Anterior cingulate cortex (tissue), 58 donors: ENCODE results near the gene C2CD4C.
"Not testable (repeated sequence)": the region's sequence is repeated elsewhere in the genome, so short reads cannot be mapped to it uniquely, and the experiment has no call there.

ENCODE experiments used
- DNase-seq, 58 donors: peaks; one replicate each; lab custom pipeline; 2025; lab: John Stamatoyannopoulos, UW

C2CD4C gene, protein sequence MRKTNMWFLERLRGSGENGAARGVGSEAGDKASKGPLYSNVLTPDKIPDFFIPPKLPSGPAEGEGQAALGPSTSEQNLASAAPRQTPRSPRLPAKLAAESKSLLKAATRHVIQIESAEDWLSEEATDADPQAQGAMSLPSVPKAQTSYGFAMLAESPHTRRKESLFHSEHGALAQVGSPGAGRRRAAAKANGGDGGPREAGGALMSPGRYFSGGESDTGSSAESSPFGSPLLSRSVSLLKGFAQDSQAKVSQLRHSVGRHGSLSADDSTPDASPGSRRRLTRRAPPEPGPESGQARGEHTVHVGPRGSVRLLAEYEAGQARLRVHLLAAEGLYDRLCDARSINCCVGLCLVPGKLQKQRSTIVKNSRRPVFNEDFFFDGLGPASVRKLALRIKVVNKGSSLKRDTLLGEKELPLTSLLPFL

GRCh38 chr19:408902-409515 is at the start of gene C2CD4C:
Gene C2CD4C (minus strand): TSS chr19:409147. CDS start chr19:408361, 786 bp downstream.
- DNase-seq, result peak in 10 of 58 donors; percentile 11 to 61 (median 28)

- no peak for DNase-seq
Observed at GRCh38 chr19:458091-459042, 49.4 kb upstream of the C2CD4C start.

GRCh38 chr19:457636-458035 is 48.7 kb upstream of the C2CD4C start:
- DNase-seq, result no peak

GRCh38 chr19:456547-457110 is 47.7 kb upstream of the C2CD4C start:
- no peak for DNase-seq

GRCh38 chr19:455851-456546 is 47.1 kb upstream of the C2CD4C start:
- DNase-seq, result no peak

DNA sequence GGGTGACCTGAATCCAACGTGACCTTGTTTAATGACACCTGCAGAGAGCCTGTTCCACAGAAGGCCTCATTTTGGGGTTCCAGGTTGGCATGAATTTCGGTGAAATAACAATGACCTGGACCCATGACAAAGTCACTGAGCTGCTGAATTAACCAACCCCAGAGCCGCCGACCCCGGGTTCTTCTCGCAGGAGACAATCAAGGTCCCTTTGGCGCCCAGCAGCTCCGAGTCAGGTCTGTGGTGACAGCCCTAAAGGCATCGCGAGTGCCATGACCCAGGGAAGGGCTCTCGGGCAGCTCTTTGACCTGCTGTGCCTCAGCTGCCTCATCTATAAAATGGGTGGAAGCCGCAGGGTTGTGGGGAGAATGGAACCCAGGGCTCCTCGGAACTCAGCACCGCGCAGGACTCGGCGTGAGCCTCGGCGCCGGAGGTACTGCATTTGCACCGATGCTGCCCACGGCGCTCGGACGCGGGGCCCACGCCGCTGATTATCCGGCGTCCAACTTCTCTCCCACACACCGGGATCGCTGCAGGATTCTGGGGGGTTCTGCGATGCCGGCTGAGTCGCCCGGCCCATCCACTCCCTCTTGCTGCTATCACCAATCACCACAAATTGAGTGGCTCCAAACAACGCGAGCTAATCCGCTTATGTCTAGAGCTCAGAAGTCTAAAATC is 46.2 kb upstream of the C2CD4C start:
- DNase-seq, result no peak

GRCh38 chr19:453606-454005 is 44.7 kb upstream of the C2CD4C start:
- DNase-seq, result no peak

GRCh38 chr19:452829-453228 is 43.9 kb upstream of the C2CD4C start:
- DNase-seq, result no peak

DNA sequence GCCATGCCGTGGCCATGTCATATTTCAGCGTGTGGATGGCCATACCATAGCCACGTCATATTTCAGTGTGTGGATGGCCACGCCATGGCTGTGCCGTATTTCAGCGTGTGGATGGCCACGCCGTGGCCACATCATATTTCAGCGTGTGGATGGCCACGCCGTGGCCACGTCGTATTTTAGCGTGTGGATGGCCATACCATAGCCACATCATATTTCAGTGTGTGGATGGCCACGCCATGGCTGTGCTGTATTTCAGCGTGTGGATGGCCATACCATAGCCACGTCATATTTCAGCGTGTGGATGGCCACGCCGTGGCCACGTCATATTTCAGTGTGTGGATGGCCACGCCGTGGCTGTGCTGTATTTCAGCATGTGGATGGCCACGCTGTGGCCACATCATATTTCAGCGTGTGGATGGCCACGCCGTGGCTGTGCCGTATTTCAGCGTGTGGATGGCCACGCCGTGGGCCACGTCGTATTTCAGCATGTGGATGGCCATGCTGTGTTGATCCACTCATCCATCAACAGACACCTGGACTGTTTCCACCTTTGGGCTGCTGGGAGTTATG is 42.0 kb upstream of the C2CD4C start:
- not testable (repeated sequence) for DNase-seq

DNA sequence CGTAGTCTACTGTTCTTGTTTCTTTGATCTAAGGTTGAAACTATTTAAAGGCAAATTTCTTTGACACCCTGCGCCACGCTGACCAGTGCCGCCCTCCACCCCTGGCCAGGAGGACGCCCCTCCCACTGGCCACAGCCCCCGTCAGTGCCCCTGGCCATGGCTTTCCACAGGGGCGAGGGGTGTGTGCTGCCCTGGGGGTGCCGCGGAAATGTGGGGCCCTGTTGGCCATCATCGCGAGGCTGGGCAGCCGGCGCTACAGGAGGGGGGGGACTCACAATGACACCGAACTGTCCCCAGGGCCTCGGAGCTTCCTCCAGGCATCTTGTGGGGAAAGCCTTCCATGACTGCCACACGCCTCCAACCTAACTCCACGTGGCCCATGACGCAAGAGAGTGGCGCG is 41.0 kb upstream of the C2CD4C start:
- DNase-seq, result no peak

DNA sequence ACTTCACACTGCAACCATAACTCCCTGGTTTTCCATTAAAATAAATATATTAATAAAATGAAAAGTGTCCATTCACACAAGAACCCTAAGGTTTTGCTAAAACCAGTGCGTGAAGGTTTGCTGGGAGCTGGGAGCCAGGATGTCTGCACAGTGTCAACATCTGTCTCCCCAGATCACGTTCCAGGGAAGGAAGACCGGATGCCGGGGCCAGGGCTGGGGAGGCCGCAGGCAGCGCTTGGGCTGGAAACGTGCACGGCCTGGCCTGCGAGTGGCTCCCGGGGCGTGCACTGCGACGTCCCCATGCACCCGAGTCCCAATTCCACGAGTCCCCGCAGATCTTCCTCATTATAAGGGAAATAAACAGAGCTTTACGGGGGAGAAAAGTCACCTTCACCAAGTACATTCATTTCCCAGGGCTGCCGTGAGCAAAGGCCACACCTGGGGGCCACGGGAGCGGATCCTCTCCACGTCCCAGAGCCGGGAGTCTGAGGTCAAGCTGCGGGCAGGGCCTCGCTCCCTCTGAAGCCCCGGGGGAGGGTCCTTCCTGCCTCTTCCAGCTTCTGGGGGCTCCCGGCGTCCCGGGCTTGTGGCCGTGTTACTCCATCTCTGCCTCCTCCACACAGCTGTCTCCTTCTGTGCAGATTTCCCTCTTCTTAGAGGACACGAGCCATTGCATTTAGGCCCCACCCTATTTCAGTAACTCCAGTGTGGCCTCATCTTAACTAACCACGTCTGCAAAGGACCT is 39.0 kb upstream of the C2CD4C start:
- no peak for DNase-seq

DNA sequence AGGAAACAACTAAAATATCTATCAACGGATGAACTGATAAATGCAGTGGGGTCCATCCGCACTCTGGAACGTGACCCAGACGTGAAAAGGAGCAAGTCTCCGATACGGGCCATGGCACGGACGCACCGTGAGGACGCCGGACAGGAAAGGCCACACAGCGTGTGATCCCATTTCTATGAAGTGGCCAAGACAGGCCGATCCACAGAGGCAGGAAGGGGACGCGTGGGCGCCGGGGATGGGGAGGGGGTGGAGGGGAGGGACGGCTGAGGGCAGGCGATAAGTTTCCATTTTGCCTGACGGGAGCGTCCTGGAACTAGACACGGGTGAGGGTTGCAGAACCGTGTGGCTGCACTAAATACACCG is 38.1 kb upstream of the C2CD4C start:
- DNase-seq, result no peak

- DNase-seq, result no peak
Observed at GRCh38 chr19:444677-445210, 35.8 kb upstream of the C2CD4C start.

DNA sequence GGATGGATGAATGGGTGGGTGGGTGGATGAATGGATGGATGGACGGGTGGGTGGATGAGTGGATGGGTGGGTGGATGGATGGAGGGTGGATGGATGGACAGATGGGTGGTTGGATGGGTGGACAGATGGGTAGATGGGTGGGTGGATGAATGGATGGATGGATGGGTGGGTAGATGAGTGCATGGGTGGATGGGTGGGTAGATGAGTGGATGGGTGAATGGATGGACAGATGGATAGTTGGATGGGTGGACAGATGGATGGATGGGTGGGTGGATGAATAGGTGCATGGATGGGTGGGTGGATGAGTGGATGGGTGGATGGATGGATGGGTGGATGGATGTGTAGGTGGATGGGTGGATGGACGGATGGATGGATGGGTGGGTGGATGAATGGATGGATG is 34.1 kb upstream of the C2CD4C start:
- DNase-seq, result no peak

- DNase-seq, result no peak
Observed at GRCh38 chr19:442085-442484, 33.1 kb upstream of the C2CD4C start.

DNA sequence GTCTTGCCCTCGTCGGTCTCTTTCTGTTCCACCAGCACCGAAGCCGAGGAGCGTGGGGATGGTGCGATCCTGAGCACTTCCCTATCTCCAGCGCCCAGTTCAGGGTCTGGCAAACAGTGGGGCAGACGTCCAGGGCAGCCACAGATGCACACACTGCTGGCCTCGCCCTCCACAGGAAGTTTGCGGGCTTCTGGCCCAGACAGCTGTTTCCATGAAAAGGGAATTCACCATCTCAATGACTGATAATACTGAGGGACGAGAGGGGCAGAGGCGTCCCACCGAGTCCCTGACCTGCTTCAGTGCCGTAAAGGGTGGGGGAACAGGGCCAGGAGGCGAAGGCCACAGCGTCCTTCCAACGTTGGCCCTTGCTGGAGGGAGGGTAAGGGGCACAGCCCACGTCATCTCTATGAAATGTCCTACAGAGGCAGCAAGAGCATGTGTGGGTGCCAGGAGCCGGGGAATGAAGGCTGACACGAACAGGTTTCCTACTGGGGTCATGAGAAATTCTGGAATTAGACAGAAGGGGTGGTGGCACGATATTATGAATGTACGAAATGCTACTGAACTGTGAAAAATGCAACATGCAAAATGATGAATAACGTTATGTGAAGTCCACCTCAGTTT is 32.4 kb upstream of the C2CD4C start:
- DNase-seq, result peak in 2 of 58 donors; percentile 6 to 8

GRCh38 chr19:440391-441212 is 31.7 kb upstream of the C2CD4C start:
- no peak for DNase-seq
